ENCODE data around the gene MSH6. TPM values are rescaled to one million over a fixed set of nuclear protein-coding genes. Genes with fewer than 3 reads are reported as not detected.
"Not testable (repeated sequence)": the region's sequence is repeated elsewhere in the genome, so short reads cannot be mapped to it uniquely, and the experiment has no call there.

The MSH6 gene
- total and polyA plus RNA-seq, 2 of the 13 experiments (the other 11 are each of a cell fraction or from before 2014, with no cell fraction given), result 20.8 to 113 TPM

- CTCF ChIA-PET (ENCODE audit: low intra/inter-chr PET ratio, low total read pairs), result no interaction called here
- no peak overlapping the region for H2AFZ ChIP-seq (ENCODE audit: low read length)
- H4K20me1 ChIP-seq (ENCODE audit: insufficient read depth, low read length), result peaks cover 16% of the 10 kb centered on the region
- POLR2A ChIA-PET, result no interaction called here
- WGBS (ENCODE audit: low lambda C conversion rate), result 97% methylated on average over 1 of the region's 1 CpG
- no peaks in the 10 kb centered on the region for H3K27me3 ChIP-seq (ENCODE audit: control insufficient read depth in 1 of 2, insufficient read depth in 2 of 2, low read length in 2 of 2)
- no peak overlapping the region for H3K27ac ChIP-seq (ENCODE audit: extremely low read length, insufficient read depth, low read length)
- intact Hi-C loops (cut with micrococcal nuclease; ENCODE audit: unreplicated experiment), result no loop called here
- no peak overlapping the region for H3K4me3 ChIP-seq (replicated peaks in 1 of 3; ENCODE audit: insufficient read depth in 1 of 3, low read depth in 2 of 3, low read length in 3 of 3)
- H3K4me1 ChIP-seq (ENCODE audit: insufficient read depth, low read length), result peaks cover 10% of the 10 kb centered on the region
- FAIRE-seq, result no peak
- no peaks in the 10 kb centered on the region for H3K9me3 ChIP-seq (ENCODE audit: low read length)
- no TSS peak for BruUV-seq (replicated peaks)
- TF ChIP-seq MLLT10 (CRISPR knock-in tag; IDR thresholded peaks at IDR 0.05) (no peak), DBP (CRISPR knock-in tag; IDR thresholded peaks at IDR 0.05; ENCODE audit: not compliant biosample characterization) (no peak), EP300 (IDR thresholded peaks at IDR 0.05; ENCODE audit: low read depth in 2 of 2, low read length in 2 of 2) (no peak), EP300 (CRISPR knock-in tag; IDR thresholded peaks at IDR 0.05; ENCODE audit: borderline replicate concordance) (no peak), FOXA1 (IDR thresholded peaks at IDR 0.05) (no peak), FOXA1 (CRISPR knock-in tag; IDR thresholded peaks at IDR 0.05) (no peak), NFE2 (CRISPR knock-in tag; IDR thresholded peaks at IDR 0.05) (no peak), YEATS2 (CRISPR knock-in tag; IDR thresholded peaks at IDR 0.05; ENCODE audit: borderline replicate concordance) (no peak), PAX8 (CRISPR knock-in tag; IDR thresholded peaks at IDR 0.05; ENCODE audit: borderline replicate concordance) (no peak), GPBP1L1 (CRISPR knock-in tag; IDR thresholded peaks at IDR 0.05) (no peak), SIN3B (IDR thresholded peaks at IDR 0.05; ENCODE audit: low read length) (no peak)
- H3K36me3 ChIP-seq (replicated peaks in 1 of 2; ENCODE audit: control insufficient read depth in 1 of 2, insufficient read depth in 2 of 2, low read length in 2 of 2), result peaks cover 0 to 6% of the 10 kb centered on the region in 2 experiments; a peak in 1 of 5 replicates
- DNase-seq (ENCODE audit: low spot score), result no peak
- no peak overlapping the region for H3K4me2 ChIP-seq (ENCODE audit: low read depth, low read length)
- in situ Hi-C loops (cut with HindIII; ENCODE audit: extremely low pct_ligation_motif_present, low pct_unique_long_range_greater_than_20kb), result loop anchor here (10.0 kb wide), 1 partner anchor 575 kb away; no protein-coding TSS in a partner anchor
- H3K79me2 ChIP-seq (ENCODE audit: insufficient read depth, low read length), result peaks cover 75% of the 10 kb centered on the region
- no peak overlapping the region for H3K9ac ChIP-seq (ENCODE audit: insufficient read depth, low read depth, low read length)
- no peak for ATAC-seq
Measured at GRCh38 chr2:47850198-47850597, 67.3 kb downstream of the MSH6 start.

- H3K9me3 ChIP-seq (ENCODE audit: low read length); POLR2A ChIA-PET; H3K27ac ChIP-seq (ENCODE audit: extremely low read length, insufficient read depth, low read length); ATAC-seq; BruUV-seq (replicated peaks); FAIRE-seq; CTCF ChIA-PET (ENCODE audit: low intra/inter-chr PET ratio, low total read pairs); H3K27me3 ChIP-seq (ENCODE audit: control insufficient read depth in 1 of 2, insufficient read depth in 2 of 2, low read length in 2 of 2); intact Hi-C loops (cut with micrococcal nuclease; ENCODE audit: unreplicated experiment); H3K4me2 ChIP-seq (ENCODE audit: low read depth, low read length); DNase-seq (ENCODE audit: low spot score); H2AFZ ChIP-seq (ENCODE audit: low read length); H3K36me3 ChIP-seq (replicated peaks in 1 of 2; ENCODE audit: control insufficient read depth in 1 of 2, insufficient read depth in 2 of 2, low read length in 2 of 2); H3K9ac ChIP-seq (ENCODE audit: insufficient read depth, low read depth, low read length); H3K4me3 ChIP-seq (replicated peaks in 1 of 3; ENCODE audit: insufficient read depth in 1 of 3, low read depth in 2 of 3, low read length in 3 of 3): not testable (repeated sequence)
- in situ Hi-C loops (cut with HindIII; ENCODE audit: extremely low pct_ligation_motif_present, low pct_unique_long_range_greater_than_20kb), result loop anchor here (10.0 kb wide), 1 partner anchor 572 kb away; no protein-coding TSS in a partner anchor
- peaks cover 85% of the 10 kb centered on the region for H3K79me2 ChIP-seq (ENCODE audit: insufficient read depth, low read length)
- peaks cover 30% of the 10 kb centered on the region for H4K20me1 ChIP-seq (ENCODE audit: insufficient read depth, low read length)
- 97% methylated on average over 8 of the region's 8 CpGs for WGBS (ENCODE audit: low lambda C conversion rate)
- H3K4me1 ChIP-seq (ENCODE audit: insufficient read depth, low read length), result peaks cover 22% of the 10 kb centered on the region
Measured at GRCh38 chr2:47853067-47853777, 70.3 kb downstream of the MSH6 start.
